GM12878 (cell line): ENCODE measurements around the gene SMOC1. TPM values are rescaled to one million over a fixed set of nuclear protein-coding genes. Genes with fewer than 3 reads are reported as not detected.

Experiments
- ATAC-seq: fragments of 200-7000 bp; cut with Tn5 transposase; 3 replicates; pipeline ENCODE4 v1.9.1; 2020; ENCODE audit warnings: mild to moderate bottlenecking, moderate library complexity
- BruUV-seq: library from RNA; stranded (reverse); fragments of 400-500 nt; replicated peaks from 2 replicates; lab custom pipeline; 2021; lab: Mats Ljungman, UMichigan
- CTCF ChIA-PET: fragments of 300-600 bp; sonication (Branson Sonifier 250); formaldehyde crosslinking; extraction: SDS; loops from one replicate; lab custom pipeline; 2021; ENCODE audit warnings: inconsistent platforms; lab: Yijun Ruan, JAX
- POLR2A ChIA-PET: fragments of 350-600 bp; formaldehyde crosslinking; extraction: SDS; loops from one replicate; lab custom pipeline; 2021; ENCODE audit warnings: inconsistent platforms; lab: Charles Lee
- RAD21 ChIA-PET: fragments of 300-600 bp; sonication (Branson Sonifier 250); formaldehyde crosslinking; loops from one replicate; lab custom pipeline; 2023; ENCODE audit warnings: antibody characterized with exemption; ENCODE audit not compliant: unreplicated experiment; lab: Charles Lee
- SMC1A ChIA-PET: fragments of 300-600 bp; sonication (Branson Sonifier 250); formaldehyde crosslinking; loops from one replicate; lab custom pipeline; 2023; ENCODE audit not compliant: unreplicated experiment, uncharacterized antibody; lab: Charles Lee
- DNase-seq: peaks from one replicate; pipeline ENCODE4 v3.0.0-alpha.2; 2011; ENCODE audit warnings: low read depth, low spot score
- FAIRE-seq: peaks from 3 replicates; lab custom pipeline; 2011; peaks lifted over from hg19 to GRCh38; lab: Jason Lieb, UNC
- H2AFZ ChIP-seq: 2 replicates; pipeline ENCODE4 v1.6.0; 2011; ENCODE audit warnings: low read depth, low read length, control low read depth; ENCODE audit not compliant: control insufficient read depth
- H3K27ac ChIP-seq: 2 replicates; pipeline ENCODE4 v1.5.1; 2011; ENCODE audit warnings: control low read depth; ENCODE audit not compliant: control insufficient read depth, insufficient read depth
- H3K27me3 ChIP-seq, 2 experiments: replicated peaks in 1 of 2; 2 replicates each; pipeline versions ENCODE4 v1.6.0 to v1.6.1; 2011; ENCODE audit warnings: low read length in 1 of 2; ENCODE audit not compliant: control insufficient read depth in 2 of 2, insufficient read depth in 2 of 2
- H3K36me3 ChIP-seq, 2 experiments: 2 replicates each; pipeline ENCODE4 v1.5.1; 2011; ENCODE audit warnings: low read length in 1 of 2; ENCODE audit not compliant: control insufficient read depth in 2 of 2, insufficient read depth in 2 of 2
- H3K4me1 ChIP-seq: 2 replicates; pipeline ENCODE4 v1.6.1; 2011; ENCODE audit warnings: mild to moderate bottlenecking, low read length, moderate library complexity, mixed read lengths; ENCODE audit not compliant: control insufficient read depth, insufficient read depth
- H3K4me2 ChIP-seq: 2 replicates; pipeline ENCODE4 v1.6.0; 2011; ENCODE audit warnings: control low read depth; ENCODE audit not compliant: control insufficient read depth, insufficient read depth
- H3K4me3 ChIP-seq: fragments of 200-600 bp; sonication (generic); 2 replicates; pipeline ENCODE4 v1.5.1; 2016
- H3K79me2 ChIP-seq: 2 replicates; pipeline ENCODE4 v1.6.0; 2011; ENCODE audit warnings: low read length; ENCODE audit not compliant: control insufficient read depth, insufficient read depth
- H3K9ac ChIP-seq: 2 replicates; pipeline ENCODE4 v1.8.0; 2011; ENCODE audit warnings: low read length, control low read depth, mixed read lengths; ENCODE audit not compliant: control insufficient read depth, insufficient read depth
- H3K9me3 ChIP-seq: replicated peaks from 3 replicates; pipeline ENCODE4 v1.5.1; 2011; ENCODE audit warnings: mild to moderate bottlenecking, low read length; ENCODE audit not compliant: control insufficient read depth, insufficient read depth
- H4K20me1 ChIP-seq: 2 replicates; pipeline ENCODE4 v1.6.0; 2011; ENCODE audit not compliant: control insufficient read depth, insufficient read depth
- CBX3 ChIP-seq: fragments of 200-600 bp; sonication (generic); IDR thresholded peaks from 2 replicates; pipeline ENCODE4 v1.6.1; 2016; ENCODE audit warnings: low read depth, borderline replicate concordance
- CBX5 ChIP-seq: sonication (generic); IDR thresholded peaks from 2 replicates; pipeline ENCODE4 v1.6.1; 2016; ENCODE audit warnings: low read depth, moderate library complexity, mild to moderate bottlenecking, inconsistent platforms
- EED ChIP-seq: sonication (generic); IDR thresholded peaks from 2 replicates; pipeline ENCODE4 v1.6.1; 2016; ENCODE audit warnings: antibody characterized with exemption, low read depth
- FOS ChIP-seq: IDR thresholded peaks from 3 replicates; pipeline ENCODE4 v1.6.1; 2011; ENCODE audit warnings: borderline replicate concordance; ENCODE audit not compliant: insufficient read length; ENCODE audit errors: extremely low read depth
- MTA2 ChIP-seq: fragments of 450-650 bp; IDR thresholded peaks from 2 replicates; pipeline ENCODE4 v1.6.1; 2016; ENCODE audit warnings: low read depth, mild to moderate bottlenecking, moderate library complexity
- MYC ChIP-seq: IDR thresholded peaks from 2 replicates; pipeline ENCODE4 v1.6.1; 2011; ENCODE audit warnings: mild to moderate bottlenecking, low read length, moderate library complexity, inconsistent platforms; ENCODE audit not compliant: insufficient read depth, insufficient replicate concordance, insufficient read length, severe bottlenecking
- SIN3A ChIP-seq: IDR thresholded peaks from 2 replicates; pipeline ENCODE4 v1.6.1; 2012; ENCODE audit warnings: low read depth, low read length, improper control_type of control experiment
- TCF3 ChIP-seq: IDR thresholded peaks from 2 replicates; pipeline ENCODE4 v1.6.1; 2012; ENCODE audit warnings: low read depth, mild to moderate bottlenecking, low read length, borderline replicate concordance; ENCODE audit not compliant: insufficient read depth
- ZBTB33 ChIP-seq: fragments of 450-650 bp; IDR thresholded peaks from 2 replicates; pipeline ENCODE4 v1.6.1; 2017; ENCODE audit warnings: mild to moderate bottlenecking
- ZNF217 ChIP-seq: fragments of 450-650 bp; IDR thresholded peaks from 2 replicates; pipeline ENCODE4 v1.6.1; 2017; ENCODE audit warnings: antibody characterized with exemption, mild to moderate bottlenecking
- ZZZ3 ChIP-seq: IDR thresholded peaks from 2 replicates; pipeline ENCODE4 v1.6.1; 2011; ENCODE audit warnings: low read depth; ENCODE audit not compliant: control insufficient read depth, insufficient read length
- WGBS: methylation state at CpG from one replicate; pipeline ENCODE4 v1.1.6; 2016; ENCODE audit warnings: low lambda C conversion rate; ENCODE audit not compliant: insufficient replicate concordance, insufficient coverage; ENCODE audit errors: missing lambda C conversion rate; 5-methylcytosine and 5-hydroxymethylcytosine counted together
- in situ Hi-C: fragments of 300-500 bp; cut with MboI; formaldehyde crosslinking; loops from 9 replicates; pipeline ENCODE4 v1.14.3; 2018; ENCODE audit warnings: mixed read lengths
- intact Hi-C: fragments of 100-400 bp; cut with micrococcal nuclease; formaldehyde crosslinking; loops from one replicate; pipeline ENCODE4 v1.14.2; 2022; ENCODE audit not compliant: unreplicated experiment
- polyA plus RNA-seq, 11 experiments: library from polyadenylated mRNA; depleted of rRNA in 4 of 11; unstranded in 6 of 11; stranded (reverse) in 5 of 11; fragments of >200 nt; fragmentation: Nextera tagmentation in 4 of 11; fragmentation: Illumina TruSeq in 1 of 11; extraction: Ambion mirVana in 4 of 11; extraction: Trizol in 1 of 11; gene quantifications; 1 replicate in 1 of 11; 2 replicates in 10 of 11; pipeline versions ENCODE4 v1.2.1 to v1.2.3, GENCODE V29; 2011 to 2016; ENCODE audit warnings: inconsistent platforms in 2 of 11, missing spikeins in 2 of 11, low read depth in 1 of 11
- total RNA-seq, 4 experiments: library from RNA; depleted of rRNA in 3 of 4; stranded (reverse); fragments of >200 nt in 3 of 4; fragmentation: Illumina TruSeq in 1 of 4; extraction: Trizol in 1 of 4; gene quantifications; 2 replicates each; pipeline versions ENCODE4 v1.2.1 to v1.2.3, GENCODE V29; 2013 to 2021
- TF ChIP-seq, protein P1 (sequence below): fragments of 450-650 bp; IDR thresholded peaks from 2 replicates; pipeline ENCODE4 v1.6.1; 2016; ENCODE audit warnings: mild to moderate bottlenecking, moderate library complexity, borderline replicate concordance

Gene SMOC1
- total and polyA plus RNA-seq, 10 of the 15 experiments (the other 5 are each of a cell fraction or from before 2014, with no cell fraction given) = 0.03 to 0.26 (median 0.14) TPM; not detected in 7

DNA sequence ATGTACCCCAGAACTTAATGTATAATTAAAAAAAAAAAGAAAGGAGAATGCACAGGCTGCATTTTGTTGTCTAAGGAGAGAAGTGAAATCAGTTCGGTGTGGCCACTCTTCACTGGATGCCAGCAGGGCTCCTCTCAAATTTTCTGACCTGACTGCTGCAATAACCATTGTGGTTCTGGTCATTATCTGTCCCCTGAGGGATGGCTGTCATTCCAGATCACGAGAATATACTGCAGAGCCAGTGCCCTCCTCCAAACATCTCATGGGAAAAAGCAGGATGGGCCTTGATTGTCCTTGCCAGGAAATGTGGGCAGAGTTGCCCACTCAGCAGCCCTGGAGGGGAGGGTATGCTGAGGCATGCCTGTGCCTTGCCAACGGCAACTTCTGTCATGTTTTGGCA is 170.4 kb downstream of the SMOC1 start:
- DNase-seq (no peak), ATAC-seq (no peak), FAIRE-seq (no peak)
- WGBS = 27% methylated on average over 3 of the region's 3 CpGs
- intact Hi-C loops = loop anchor here (10.0 kb wide), 1 partner anchor 765 kb away; no protein-coding TSS in a partner anchor
- ChIA-PET CTCF (no interaction called here), SMC1A (no interaction called here), RAD21 (no interaction called here), POLR2A (no interaction called here)
- no peaks in the 10 kb centered on the region for H4K20me1 ChIP-seq
- H3K4me1 ChIP-seq = no peaks in the 10 kb centered on the region
- no peak overlapping the region for H3K27ac ChIP-seq
- H3K4me3 ChIP-seq = no peak overlapping the region
- TF ChIP-seq CBX5 (no peak), TCF3 (no peak)
- H3K9ac ChIP-seq = no peak overlapping the region
- H2AFZ ChIP-seq = no peak overlapping the region
- no TSS peak for BruUV-seq
- no peaks in the 10 kb centered on the region for H3K36me3 ChIP-seq
- in situ Hi-C loops = no loop called here
- H3K4me2 ChIP-seq = no peak overlapping the region
- no peaks in the 10 kb centered on the region for H3K9me3 ChIP-seq
- no peaks in the 10 kb centered on the region for H3K79me2 ChIP-seq
- no peaks in the 10 kb centered on the region for H3K27me3 ChIP-seq

DNA sequence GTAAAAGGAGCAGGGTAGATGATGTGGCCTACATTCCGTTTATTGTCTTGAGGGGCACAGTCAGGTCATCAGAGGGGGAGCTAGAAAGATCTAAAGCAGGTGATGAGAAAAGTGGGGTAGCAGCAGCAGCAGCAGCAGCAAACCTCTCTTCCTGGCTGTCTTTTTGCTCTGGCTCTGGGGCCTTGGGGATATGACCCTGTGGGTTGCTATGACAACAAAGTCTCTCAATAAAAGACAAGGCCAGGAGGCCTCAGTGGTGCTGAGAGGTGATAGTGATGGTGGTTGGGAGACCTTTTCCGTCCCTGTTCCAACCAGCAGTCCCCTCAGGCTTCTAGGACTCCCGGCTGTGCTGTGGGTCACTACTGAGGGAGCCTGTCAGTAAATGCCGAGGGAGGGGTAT is 170.9 kb downstream of the SMOC1 start:
- no TSS peak for BruUV-seq
- ChIA-PET CTCF (no interaction called here), POLR2A (no interaction called here), RAD21 (no interaction called here), SMC1A (no interaction called here)
- WGBS = 13% methylated on average over 4 of the region's 4 CpGs
- H3K9me3 ChIP-seq = no peaks in the 10 kb centered on the region
- no peak overlapping the region for H3K9ac ChIP-seq
- no peak for DNase-seq
- no peak overlapping the region for H3K4me3 ChIP-seq
- no peak overlapping the region for H2AFZ ChIP-seq
- no peaks in the 10 kb centered on the region for H3K4me1 ChIP-seq
- intact Hi-C loops (no loop called here), in situ Hi-C loops (no loop called here)
- FAIRE-seq = no peak
- H4K20me1 ChIP-seq = no peaks in the 10 kb centered on the region
- ATAC-seq = no peak
- no peak overlapping the region for H3K27ac ChIP-seq
- no peaks in the 10 kb centered on the region for H3K36me3 ChIP-seq
- H3K27me3 ChIP-seq = no peaks in the 10 kb centered on the region
- H3K79me2 ChIP-seq = no peaks in the 10 kb centered on the region
- no peak overlapping the region for H3K4me2 ChIP-seq
- TF ChIP-seq ZZZ3 (no peak), ZBTB33 (no peak), MYC (no peak), MTA2 (no peak), FOS (no peak), EED (no peak), SIN3A (no peak), ZNF217 (no peak), CBX3 (no peak)
- TF ChIP-seq, protein P1, sequence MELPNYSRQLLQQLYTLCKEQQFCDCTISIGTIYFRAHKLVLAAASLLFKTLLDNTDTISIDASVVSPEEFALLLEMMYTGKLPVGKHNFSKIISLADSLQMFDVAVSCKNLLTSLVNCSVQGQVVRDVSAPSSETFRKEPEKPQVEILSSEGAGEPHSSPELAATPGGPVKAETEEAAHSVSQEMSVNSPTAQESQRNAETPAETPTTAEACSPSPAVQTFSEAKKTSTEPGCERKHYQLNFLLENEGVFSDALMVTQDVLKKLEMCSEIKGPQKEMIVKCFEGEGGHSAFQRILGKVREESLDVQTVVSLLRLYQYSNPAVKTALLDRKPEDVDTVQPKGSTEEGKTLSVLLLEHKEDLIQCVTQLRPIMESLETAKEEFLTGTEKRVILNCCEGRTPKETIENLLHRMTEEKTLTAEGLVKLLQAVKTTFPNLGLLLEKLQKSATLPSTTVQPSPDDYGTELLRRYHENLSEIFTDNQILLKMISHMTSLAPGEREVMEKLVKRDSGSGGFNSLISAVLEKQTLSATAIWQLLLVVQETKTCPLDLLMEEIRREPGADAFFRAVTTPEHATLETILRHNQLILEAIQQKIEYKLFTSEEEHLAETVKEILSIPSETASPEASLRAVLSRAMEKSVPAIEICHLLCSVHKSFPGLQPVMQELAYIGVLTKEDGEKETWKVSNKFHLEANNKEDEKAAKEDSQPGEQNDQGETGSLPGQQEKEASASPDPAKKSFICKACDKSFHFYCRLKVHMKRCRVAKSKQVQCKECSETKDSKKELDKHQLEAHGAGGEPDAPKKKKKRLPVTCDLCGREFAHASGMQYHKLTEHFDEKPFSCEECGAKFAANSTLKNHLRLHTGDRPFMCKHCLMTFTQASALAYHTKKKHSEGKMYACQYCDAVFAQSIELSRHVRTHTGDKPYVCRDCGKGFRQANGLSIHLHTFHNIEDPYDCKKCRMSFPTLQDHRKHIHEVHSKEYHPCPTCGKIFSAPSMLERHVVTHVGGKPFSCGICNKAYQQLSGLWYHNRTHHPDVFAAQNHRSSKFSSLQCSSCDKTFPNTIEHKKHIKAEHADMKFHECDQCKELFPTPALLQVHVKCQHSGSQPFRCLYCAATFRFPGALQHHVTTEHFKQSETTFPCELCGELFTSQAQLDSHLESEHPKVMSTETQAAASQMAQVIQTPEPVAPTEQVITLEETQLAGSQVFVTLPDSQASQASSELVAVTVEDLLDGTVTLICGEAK = no peak
